Spinal cord (tissue), 10 donors: ENCODE measurements around the gene ONECUT3. TPM values are rescaled to one million over a fixed set of nuclear protein-coding genes. Genes with fewer than 3 reads are reported as not detected.

Experiments used
- DNase-seq, 6 donors: peaks; one replicate each; pipeline versions ENCODE4 v3.0.0 to v3.0.0-alpha.2; 2013 to 2015; ENCODE audit warnings: low spot score in 6 of 6, low read depth in 4 of 6
- H3K27ac ChIP-seq: one replicate; pipeline ENCODE4 v1.5.1; 2013; ENCODE audit warnings: low read depth, low read length, control low read depth
- H3K27me3 ChIP-seq: one replicate; pipeline ENCODE4 v1.6.1; 2013; ENCODE audit warnings: low read length; ENCODE audit not compliant: control insufficient read depth, insufficient read depth
- H3K36me3 ChIP-seq: one replicate; pipeline ENCODE4 v1.6.1; 2013; ENCODE audit warnings: low read length; ENCODE audit not compliant: control insufficient read depth, insufficient read depth
- H3K4me1 ChIP-seq: one replicate; pipeline ENCODE4 v1.6.1; 2013; ENCODE audit warnings: low read length; ENCODE audit not compliant: control insufficient read depth, insufficient read depth
- H3K4me3 ChIP-seq: one replicate; pipeline ENCODE4 v1.5.1; 2013; ENCODE audit warnings: low read depth, low read length, control low read depth
- H3K9me3 ChIP-seq: one replicate; pipeline ENCODE4 v1.6.1; 2013; ENCODE audit warnings: low read length; ENCODE audit not compliant: control insufficient read depth, insufficient read depth
- WGBS: methylation state at CpG from one replicate; pipeline ENCODE4 v1.1.5; 2013; ENCODE audit warnings: missing lambda C conversion rate; ENCODE audit not compliant: insufficient coverage; 5-methylcytosine and 5-hydroxymethylcytosine counted together
- polyA plus RNA-seq, 2 donors: library from polyadenylated mRNA; unstranded; fragments of 120-200 nt; gene quantifications; one replicate each; pipeline ENCODE4 v1.2.1, GENCODE V29; 2013; ENCODE audit not compliant: insufficient read length in 2 of 2
- total RNA-seq, 2 donors: library from RNA; depleted of rRNA in 1 of 2; stranded (reverse); fragments of 120-200 nt in 1 of 2; fragments of >200 nt in 1 of 2; gene quantifications; one replicate each; pipeline versions ENCODE4 v1.2.3 to v1.2.4, GENCODE V29; 2013 to 2014
- donor health status: healthy.

Gene ONECUT3
- total and polyA plus RNA-seq, 4 donors: 0.06 to 0.66 (median 0.62) TPM; not detected in 1

DNA sequence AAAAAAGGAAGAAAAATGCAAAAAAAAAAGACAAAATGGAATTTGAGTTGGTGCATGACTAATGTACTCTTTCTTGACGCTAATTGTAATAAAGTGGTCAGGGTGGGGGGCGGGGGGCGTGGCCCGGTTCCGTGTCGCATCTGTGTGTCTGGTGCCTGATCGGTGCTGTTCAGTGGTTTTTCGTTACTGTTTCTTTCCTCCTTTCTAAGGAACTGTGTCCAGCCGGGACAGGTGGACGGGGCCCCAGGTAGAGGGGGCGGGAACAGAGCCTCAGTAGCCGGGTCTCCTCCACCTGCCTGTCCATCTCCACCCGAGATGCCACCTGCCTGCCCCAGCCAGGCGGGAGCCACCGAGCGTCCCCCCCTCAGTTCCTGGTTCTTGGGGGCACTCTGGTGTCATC, 26.3 kb downstream of the ONECUT3 start:
- Histone ChIP-seq H3K9me3 (peaks cover 3% of the 10 kb centered on the region), H3K4me3 (no peak overlapping the region), H3K36me3 (no peaks in the 10 kb centered on the region), H3K4me1 (peaks cover 18% of the 10 kb centered on the region), H3K27ac (no peak overlapping the region), H3K27me3 (peaks cover 81% of the 10 kb centered on the region)
- 14% methylated on average over 11 of the region's 16 CpGs for WGBS
- DNase-seq: no peak

GRCh38 chr19:1780272-1780958, 27.1 kb downstream of the ONECUT3 start:
- peaks cover 3% of the 10 kb centered on the region for H3K9me3 ChIP-seq
- DNase-seq: no peak
- H3K4me1 ChIP-seq: peaks cover 17% of the 10 kb centered on the region
- H3K36me3 ChIP-seq: no peaks in the 10 kb centered on the region
- 43% methylated on average over 8 of the region's 14 CpGs for WGBS
- H3K27ac ChIP-seq: no peak overlapping the region
- H3K4me3 ChIP-seq: no peak overlapping the region
- H3K27me3 ChIP-seq: peaks cover 74% of the 10 kb centered on the region

- H3K9me3 ChIP-seq: peaks cover 3% of the 10 kb centered on the region
- no peak overlapping the region for H3K4me3 ChIP-seq
- no peaks in the 10 kb centered on the region for H3K36me3 ChIP-seq
- peaks cover 56% of the 10 kb centered on the region for H3K27me3 ChIP-seq
- no peak for DNase-seq
- H3K27ac ChIP-seq: no peak overlapping the region
- peaks cover 11% of the 10 kb centered on the region for H3K4me1 ChIP-seq
- WGBS: 82% methylated on average over 7 of the region's 7 CpGs
Measured at GRCh38 chr19:1782521-1782920, 29.2 kb downstream of the ONECUT3 start.

- WGBS: 76% methylated on average over 3 of the region's 4 CpGs
- Histone ChIP-seq H3K27ac (no peak overlapping the region), H3K4me1 (peaks cover 11% of the 10 kb centered on the region), H3K9me3 (peaks cover 3% of the 10 kb centered on the region), H3K36me3 (no peaks in the 10 kb centered on the region), H3K4me3 (no peak overlapping the region), H3K27me3 (peaks cover 56% of the 10 kb centered on the region)
- DNase-seq: no peak
Measured at GRCh38 chr19:1783354-1783753, 30.0 kb downstream of the ONECUT3 start.

GRCh38 chr19:1783874-1784273, 30.6 kb downstream of the ONECUT3 start:
- Histone ChIP-seq H3K9me3 (peaks cover 3% of the 10 kb centered on the region), H3K4me1 (peaks cover 15% of the 10 kb centered on the region), H3K27ac (no peak overlapping the region), H3K36me3 (no peaks in the 10 kb centered on the region), H3K27me3 (peaks cover 56% of the 10 kb centered on the region), H3K4me3 (no peak overlapping the region)
- 86% methylated on average over 8 of the region's 9 CpGs for WGBS
- no peak for DNase-seq

GRCh38 chr19:1785310-1785709, 32.0 kb downstream of the ONECUT3 start:
- Histone ChIP-seq H3K4me3 (no peak overlapping the region), H3K9me3 (peaks cover 3% of the 10 kb centered on the region), H3K27me3 (peaks cover 47% of the 10 kb centered on the region), H3K36me3 (no peaks in the 10 kb centered on the region), H3K4me1 (peaks cover 13% of the 10 kb centered on the region), H3K27ac (no peak overlapping the region)
- DNase-seq: no peak
- WGBS: 92% methylated on average over 19 of the region's 19 CpGs

DNA sequence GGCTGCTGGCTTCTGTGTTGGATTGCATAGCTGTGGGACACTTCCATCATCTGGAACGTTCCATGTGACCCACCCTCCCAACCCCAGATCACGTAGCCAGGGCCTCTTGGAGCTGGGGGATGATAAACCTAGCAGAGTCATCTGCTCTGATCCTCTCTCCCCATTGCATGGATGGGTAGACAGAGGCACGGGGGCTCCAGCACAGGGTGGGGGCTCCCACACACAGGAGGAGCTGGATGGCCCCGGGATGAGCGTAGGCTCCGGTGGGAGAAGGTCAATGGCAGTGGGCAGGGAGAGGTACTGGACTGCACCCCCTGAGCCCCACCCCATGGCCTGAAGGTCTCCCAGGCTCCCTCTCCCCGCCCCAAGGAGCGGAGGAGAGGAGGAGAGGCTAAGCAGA, 33.4 kb downstream of the ONECUT3 start:
- H3K27me3 ChIP-seq: peaks cover 38% of the 10 kb centered on the region

DNA sequence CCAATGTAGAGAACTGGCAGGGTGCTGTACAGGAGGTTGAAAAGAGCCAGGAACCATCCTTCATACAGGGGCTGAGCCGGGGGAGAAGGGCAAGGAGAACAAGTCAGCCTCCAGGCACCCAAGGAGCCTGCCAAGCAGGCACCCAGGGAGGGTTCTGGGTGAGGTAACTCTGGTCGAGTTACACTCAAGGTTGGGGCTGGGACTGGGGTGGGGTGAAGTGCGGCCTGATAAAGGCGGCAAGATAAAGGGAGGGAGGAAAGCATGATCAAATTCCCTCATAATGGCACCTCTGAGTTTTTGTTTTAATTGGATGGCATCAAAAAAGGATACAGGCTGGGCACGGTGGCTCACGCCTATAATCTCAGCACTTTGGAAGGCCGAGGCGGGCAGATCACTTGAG, 33.8 kb downstream of the ONECUT3 start:
- H3K36me3 ChIP-seq: no peaks in the 10 kb centered on the region
- H3K4me3 ChIP-seq: no peak overlapping the region
- 87% methylated on average over 4 of the region's 8 CpGs for WGBS
- H3K4me1 ChIP-seq: peaks cover 9% of the 10 kb centered on the region
- H3K9me3 ChIP-seq: no peaks in the 10 kb centered on the region
- no peak for DNase-seq
- peaks cover 34% of the 10 kb centered on the region for H3K27me3 ChIP-seq
- no peak overlapping the region for H3K27ac ChIP-seq

More for the DNA sequence above, 33.4 kb downstream of the ONECUT3 start:
- H3K4me1 ChIP-seq: peaks cover 9% of the 10 kb centered on the region
- no peaks in the 10 kb centered on the region for H3K36me3 ChIP-seq
- H3K9me3 ChIP-seq: peaks cover 3% of the 10 kb centered on the region
- no peak overlapping the region for H3K27ac ChIP-seq
- H3K4me3 ChIP-seq: no peak overlapping the region
- 100% methylated on average over 1 of the region's 8 CpGs for WGBS
- DNase-seq: no peak

GRCh38 chr19:1789261-1790041, 36.1 kb downstream of the ONECUT3 start:
- H3K4me1 ChIP-seq: peaks cover 9% of the 10 kb centered on the region

More at GRCh38 chr19:1789261-1790041, 36.1 kb downstream of the ONECUT3 start:
- H3K36me3 ChIP-seq: no peaks in the 10 kb centered on the region
- no peak overlapping the region for H3K27ac ChIP-seq
- no peak for DNase-seq
- H3K4me3 ChIP-seq: no peak overlapping the region
- WGBS: 17% methylated on average over 49 of the region's 59 CpGs
- peaks cover 23% of the 10 kb centered on the region for H3K27me3 ChIP-seq
- H3K9me3 ChIP-seq: no peaks in the 10 kb centered on the region
